VCaP (cell line): ENCODE measurements around the gene RASAL2.

Source experiments
- H3K27ac ChIP-seq: fragments of 450-650 bp; 2 replicates; pipeline ENCODE4 v1.5.1; 2017
- TF ChIP-seq, protein P1 (sequence below): fragments of 450-650 bp; conservative IDR thresholded peaks from 2 replicates; pipeline ENCODE4 v1.5.1; 2017; ENCODE audit warnings: mild to moderate bottlenecking, moderate library complexity

RASAL2 gene

DNA sequence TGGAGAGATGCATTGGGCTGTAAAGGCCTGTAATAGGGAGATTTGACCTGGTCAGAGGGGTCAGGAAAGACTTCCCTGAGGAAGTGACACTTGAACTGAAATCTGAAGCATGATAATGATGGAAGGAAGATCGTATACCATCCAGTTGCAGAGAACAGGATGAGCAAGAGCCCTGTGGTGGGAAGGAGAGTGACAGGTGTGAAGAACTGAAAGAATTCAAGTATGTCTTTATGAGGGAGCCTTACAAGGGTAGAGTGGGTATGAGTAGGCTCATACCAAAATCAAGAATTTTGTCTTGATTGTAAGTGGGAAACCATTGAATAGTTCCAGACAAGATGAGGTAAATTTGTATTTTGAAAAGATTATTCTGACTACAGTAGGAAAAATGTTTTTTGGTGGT is 129.4 kb downstream of the RASAL2 start:
- H3K27ac ChIP-seq: peak overlapping the region; percentile 44

DNA sequence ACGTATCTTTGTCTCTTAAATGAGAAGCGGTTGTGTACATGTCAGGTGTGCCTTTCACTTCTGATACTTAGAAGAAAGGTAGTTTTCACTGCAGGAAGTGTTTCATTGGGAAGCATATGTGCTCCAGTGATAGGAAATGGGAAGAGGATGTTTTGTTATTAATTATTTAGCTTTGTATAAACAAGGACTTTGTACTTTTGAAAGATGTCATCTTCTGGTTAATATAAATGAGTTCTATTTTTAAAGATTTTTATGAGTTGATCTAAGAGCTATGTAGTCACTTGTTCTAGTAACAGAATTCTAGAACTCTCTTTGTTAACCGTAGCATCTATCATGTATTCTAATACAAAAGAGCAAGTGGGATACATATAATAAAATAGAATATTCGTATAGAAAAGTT is 130.5 kb downstream of the RASAL2 start:
- TF ChIP-seq, protein P1, sequence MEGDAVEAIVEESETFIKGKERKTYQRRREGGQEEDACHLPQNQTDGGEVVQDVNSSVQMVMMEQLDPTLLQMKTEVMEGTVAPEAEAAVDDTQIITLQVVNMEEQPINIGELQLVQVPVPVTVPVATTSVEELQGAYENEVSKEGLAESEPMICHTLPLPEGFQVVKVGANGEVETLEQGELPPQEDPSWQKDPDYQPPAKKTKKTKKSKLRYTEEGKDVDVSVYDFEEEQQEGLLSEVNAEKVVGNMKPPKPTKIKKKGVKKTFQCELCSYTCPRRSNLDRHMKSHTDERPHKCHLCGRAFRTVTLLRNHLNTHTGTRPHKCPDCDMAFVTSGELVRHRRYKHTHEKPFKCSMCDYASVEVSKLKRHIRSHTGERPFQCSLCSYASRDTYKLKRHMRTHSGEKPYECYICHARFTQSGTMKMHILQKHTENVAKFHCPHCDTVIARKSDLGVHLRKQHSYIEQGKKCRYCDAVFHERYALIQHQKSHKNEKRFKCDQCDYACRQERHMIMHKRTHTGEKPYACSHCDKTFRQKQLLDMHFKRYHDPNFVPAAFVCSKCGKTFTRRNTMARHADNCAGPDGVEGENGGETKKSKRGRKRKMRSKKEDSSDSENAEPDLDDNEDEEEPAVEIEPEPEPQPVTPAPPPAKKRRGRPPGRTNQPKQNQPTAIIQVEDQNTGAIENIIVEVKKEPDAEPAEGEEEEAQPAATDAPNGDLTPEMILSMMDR: no peak
- H3K27ac ChIP-seq: peak overlapping the region; percentile 44

More for the DNA sequence above, 129.4 kb downstream of the RASAL2 start:
- TF ChIP-seq, protein P1: no peak

DNA sequence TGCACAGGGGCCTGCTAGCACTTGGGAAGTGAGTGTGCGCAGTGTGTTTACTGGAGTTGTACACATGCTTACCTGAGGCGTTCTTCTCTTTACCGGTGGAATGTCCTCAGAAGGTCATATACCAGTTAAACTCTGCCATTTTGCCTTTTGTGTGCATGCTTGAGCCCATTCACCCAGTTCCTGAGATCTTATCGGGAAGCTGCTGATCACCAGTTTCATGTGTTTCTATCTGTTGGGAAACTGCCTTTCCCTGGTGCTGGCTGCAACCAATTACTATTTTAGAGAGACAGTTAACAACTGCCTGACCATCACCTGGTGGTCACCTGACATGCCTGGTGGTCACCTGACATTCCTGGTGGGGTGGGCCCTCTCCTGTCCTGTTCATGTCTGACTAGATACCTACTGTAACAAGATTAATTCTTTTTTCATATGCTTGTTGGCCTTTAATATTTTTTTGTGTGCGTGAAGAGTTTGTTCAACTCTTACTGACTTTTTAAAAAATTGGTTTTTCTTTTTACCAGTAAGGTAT is 137.0 kb downstream of the RASAL2 start:
- no peak overlapping the region for H3K27ac ChIP-seq
- TF ChIP-seq, protein P1: no peak

DNA sequence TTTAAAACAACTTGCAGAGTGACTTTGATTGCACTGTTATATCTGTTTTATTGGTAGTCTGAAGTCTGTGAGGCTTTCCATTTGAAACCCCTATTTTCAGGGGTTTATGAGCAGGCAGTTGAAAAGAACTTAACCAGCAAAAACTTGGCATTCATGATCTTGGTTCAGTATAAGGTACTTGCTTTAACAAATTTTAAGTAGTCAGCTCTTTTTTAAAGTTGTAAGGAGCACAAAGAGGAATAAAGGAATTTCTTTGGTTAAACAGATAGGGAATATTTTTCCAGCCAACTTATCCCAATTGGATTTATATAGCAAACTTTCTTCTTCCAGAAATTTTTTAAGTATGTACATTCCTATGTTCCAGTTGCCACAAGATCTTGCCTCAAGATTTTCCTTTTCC is 138.2 kb downstream of the RASAL2 start:
- no peak overlapping the region for H3K27ac ChIP-seq
- TF ChIP-seq, protein P1: no peak

DNA sequence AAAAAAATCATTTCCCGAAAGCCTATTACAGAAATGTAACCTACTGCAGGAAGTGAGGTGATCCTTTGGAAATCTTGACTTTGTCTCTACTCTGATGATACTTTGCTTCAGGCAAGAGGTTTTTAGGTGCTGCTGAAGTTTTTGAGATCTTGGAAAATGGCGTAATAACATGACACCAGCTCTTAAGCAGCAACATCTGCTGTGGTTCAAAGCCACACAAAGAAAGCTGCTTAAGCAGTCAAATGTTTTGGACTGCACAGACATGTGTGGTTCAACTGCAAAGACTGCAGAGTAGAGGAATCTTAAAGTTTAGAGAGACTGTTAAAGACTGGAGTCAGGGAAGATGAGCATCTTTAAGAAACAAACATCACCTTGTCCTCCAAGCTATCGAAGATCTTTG is 139.0 kb downstream of the RASAL2 start:
- H3K27ac ChIP-seq: no peak overlapping the region
- TF ChIP-seq, protein P1: no peak

DNA sequence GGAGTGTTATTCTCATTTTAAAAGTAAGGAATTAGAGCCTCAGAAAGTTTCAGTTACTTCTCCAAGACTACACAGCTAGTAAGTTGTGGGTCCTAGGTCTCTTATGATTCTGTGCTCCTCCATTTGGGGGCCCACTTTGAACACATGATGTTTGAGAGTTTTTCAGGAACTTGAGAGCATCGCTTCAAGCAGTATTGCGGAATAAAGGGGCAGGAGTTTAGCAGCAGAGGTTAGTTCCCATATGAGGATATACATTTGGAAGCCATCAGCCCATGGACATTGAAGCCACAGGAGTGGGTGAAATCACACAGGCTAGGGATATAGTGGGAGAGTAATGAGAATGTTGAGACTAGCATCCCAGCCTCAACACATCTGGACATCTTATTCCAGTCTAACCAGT is 143.2 kb downstream of the RASAL2 start:
- TF ChIP-seq, protein P1: no peak
- H3K27ac ChIP-seq: no peak overlapping the region

DNA sequence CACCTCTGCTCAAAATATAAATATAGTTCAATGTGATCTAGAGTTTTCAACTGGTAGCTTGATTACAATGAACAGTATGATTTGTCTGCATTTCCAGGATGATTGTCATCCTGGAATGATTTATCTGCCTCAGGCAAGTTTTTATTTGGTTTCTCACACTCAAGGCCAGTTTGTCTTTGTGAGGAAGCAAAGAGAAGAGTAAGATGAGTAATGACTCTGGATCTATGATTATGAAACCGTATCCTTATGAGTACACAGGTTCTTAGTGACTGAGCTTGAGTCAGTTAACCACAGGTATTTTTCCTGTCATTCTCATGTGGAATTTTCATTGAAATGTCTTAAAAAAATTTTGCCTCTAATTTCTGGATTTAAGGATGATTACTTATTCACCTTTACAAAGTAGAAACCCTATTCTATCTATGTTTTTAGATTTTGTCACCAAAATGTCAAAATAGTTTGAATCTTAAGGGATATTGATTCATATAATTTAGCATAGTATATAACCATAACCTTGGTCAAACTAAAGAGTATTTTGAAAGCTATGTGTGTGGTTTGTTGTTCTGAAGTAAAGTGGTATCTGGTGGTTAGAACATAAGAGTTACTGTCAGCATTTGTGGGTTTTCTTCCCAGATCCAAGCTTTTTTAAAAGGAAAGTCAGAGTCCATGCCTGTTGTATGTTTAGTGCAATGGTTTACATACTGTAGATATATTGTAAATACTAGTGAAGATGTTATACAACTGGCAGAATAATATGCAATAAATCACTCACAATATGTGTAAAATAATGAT is 145.0 kb downstream of the RASAL2 start:
- no peak overlapping the region for H3K27ac ChIP-seq

More for the DNA sequence above, 145.0 kb downstream of the RASAL2 start:
- TF ChIP-seq, protein P1: no peak
